ENCODE results near the gene RTL5. TPM values are rescaled to one million over a fixed set of nuclear protein-coding genes. Genes with fewer than 3 reads are reported as not detected.
"Not testable (repeated sequence)": the region's sequence is repeated elsewhere in the genome, so short reads cannot be mapped to it uniquely, and the experiment has no call there.

RTL5 gene
- total RNA-seq (2014; rRNA removed; shearing (Covaris generic)) = 2.0 and 2.3 TPM in 2 replicates

DNA sequence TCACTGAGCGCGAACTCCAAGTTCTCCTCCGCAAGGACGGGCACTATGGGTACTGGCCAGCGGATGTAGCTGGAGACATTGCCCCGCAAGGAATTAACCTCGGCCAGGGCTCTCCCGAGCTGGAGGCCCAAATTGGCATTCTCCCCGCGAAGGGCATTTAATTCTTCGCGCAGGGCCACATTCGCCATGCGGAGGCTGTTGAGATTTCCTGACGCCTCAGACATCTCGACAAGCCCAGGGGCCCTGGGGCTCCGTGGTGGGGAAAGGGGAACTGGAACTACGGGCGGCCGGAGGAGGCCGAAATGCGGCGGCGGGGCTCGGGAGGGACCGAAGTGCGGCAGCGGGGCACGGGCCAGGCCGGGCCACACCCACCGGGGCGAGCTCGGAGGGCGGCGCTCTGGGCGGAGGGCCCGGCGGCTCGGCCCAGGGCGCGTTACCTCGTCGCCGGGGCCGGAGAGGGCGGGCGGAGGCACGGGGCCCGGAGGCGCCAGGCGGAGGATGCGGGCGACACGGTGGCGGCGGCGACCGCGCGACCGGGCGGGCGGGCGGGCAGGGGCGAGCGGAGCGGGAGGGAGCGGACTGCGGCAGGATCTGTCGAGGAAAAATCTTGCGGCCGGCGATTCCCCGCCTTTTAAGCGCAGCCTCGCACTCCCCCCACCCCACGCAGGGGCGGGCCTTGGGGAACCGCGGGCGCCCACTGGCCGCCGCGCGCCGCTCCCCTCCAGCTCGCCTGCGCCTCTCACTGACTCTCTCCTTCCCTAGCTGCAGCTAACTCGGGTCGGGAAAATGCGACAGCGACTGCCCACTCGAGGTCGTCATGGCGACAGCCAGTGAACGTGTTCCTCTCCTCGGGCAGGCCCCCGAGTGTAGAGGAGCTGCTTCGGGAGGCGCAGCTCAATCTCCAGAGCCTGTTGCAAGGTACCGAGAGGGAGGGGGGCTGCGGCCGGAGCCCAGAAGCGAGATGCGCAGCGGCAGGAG lies at the start of gene RTL5:
Gene RTL5 (minus strand): TSS at position 599 of the 978 bp plus-strand sequence.
- in situ Hi-C loops (cut with HindIII; ENCODE audit: low sequenced_read_pairs) = no loop called here
- peak; percentile 96 for DNase-seq (ENCODE audit: low spot score)

DNA sequence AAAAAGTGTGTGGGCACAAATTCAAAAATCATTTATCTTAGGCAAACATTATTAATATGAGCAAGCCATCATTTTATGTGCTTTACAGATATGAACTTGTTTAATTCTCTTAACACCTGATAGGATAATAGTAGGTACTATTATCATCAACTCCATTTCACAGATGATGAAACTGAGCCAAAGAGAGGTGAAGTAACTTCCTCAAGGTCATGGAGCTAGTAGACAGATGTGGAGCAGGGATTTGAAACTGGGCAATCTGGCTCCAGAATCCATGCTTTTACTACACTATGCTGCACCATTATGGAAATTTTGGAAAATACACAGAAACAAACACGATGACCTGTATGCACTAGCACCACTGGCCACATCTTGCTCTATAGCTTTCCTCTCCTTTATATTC lies 48.8 kb upstream of the RTL5 start:
- in situ Hi-C loops (cut with HindIII; ENCODE audit: low sequenced_read_pairs) = no loop called here
- no peak for DNase-seq (ENCODE audit: low spot score)

DNA sequence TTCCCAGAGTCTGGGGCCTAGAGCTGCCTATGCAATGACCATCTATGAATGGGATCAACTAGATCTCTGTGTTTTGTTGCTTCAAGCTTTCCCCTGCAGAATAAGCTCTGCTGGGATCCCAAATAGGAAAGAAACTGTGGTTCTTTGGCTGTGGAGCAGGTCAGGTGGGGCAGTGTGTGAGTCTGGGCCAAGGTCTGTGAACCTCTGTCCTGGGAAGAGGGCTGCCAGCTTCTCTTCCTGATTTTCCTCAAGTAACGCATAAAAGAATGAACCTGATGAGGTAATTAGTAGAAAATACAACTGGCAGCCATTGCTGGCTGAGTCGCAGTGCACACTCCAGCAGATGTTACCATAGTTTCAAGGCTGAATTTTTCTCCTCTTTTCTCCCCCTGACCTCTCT lies 45.3 kb upstream of the RTL5 start:
- no peak for DNase-seq (ENCODE audit: low spot score)
- in situ Hi-C loops (cut with HindIII; ENCODE audit: low sequenced_read_pairs) = no loop called here

DNA sequence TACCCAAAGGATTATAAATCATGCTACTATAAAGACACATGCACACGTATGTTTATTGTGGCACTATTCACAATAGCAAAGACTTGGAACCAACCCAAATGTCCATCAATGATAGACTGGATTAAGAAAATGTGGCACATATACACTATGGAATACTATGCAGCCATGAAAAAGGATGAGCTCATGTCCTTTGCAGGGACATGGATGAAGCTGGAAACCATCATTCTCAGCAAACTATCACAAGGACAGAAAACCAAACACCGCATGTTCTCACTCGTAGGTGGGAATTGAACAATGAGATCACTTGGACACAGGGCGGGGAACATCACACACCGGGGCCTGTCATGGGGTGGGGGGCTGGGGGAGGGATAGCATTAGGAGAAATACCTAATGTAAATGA lies 44.6 kb upstream of the RTL5 start:
- in situ Hi-C loops (cut with HindIII; ENCODE audit: low sequenced_read_pairs); DNase-seq (ENCODE audit: low spot score): not testable (repeated sequence)

DNA sequence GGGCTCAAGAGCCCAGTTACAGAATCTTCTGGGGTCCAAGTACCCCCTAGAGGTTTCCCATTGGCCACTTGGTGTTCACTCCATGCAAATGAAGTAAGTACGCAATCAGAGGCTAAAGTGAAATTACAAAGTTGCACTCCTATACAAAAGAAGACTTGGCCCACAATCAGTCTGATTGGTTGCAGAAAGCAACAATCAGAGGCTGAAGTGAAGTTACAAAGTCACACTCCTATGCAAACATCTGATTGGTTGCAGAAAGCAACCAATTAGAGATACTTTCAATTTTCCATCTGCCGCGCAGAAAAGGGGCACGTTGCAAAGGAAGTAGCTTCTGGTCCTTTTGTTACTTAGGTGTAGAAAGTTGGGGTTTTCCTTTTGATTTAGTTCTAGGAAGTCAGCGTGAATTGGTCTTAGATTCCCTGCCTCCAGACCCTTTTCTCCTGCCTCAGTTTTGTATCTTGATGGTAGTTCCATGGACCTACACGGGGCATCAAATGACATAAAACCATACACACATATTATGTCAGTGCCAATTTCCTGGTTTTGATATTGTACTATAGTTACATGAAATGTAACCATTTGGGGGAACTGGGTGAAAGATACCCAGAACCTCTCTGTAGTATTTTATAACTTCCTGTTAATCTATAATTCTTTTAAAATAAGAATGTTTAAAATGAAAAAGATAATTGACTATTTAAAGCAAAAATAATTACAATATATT lies 37.5 kb upstream of the RTL5 start:
- in situ Hi-C loops (cut with HindIII; ENCODE audit: low sequenced_read_pairs) = no loop called here
- DNase-seq (ENCODE audit: low spot score) = no peak

DNA sequence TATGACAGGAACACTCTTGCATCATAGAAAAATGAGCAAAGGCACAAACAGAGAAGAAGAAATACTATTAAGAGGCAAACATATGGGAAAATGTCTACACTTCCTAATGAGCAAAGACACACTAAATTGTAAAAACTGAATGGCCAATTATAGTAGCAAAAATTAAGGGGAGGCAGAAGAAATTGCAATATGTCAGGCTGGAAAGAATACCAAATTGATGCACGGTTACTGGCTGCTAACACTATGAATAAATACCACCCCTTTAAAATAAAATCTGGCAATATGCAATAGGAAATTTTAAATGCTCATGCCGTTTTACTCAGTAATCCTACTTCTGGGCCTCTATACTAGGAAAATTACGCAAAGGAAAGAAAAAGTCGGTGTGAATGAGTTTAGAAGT lies 33.8 kb upstream of the RTL5 start:
- no peak for DNase-seq (ENCODE audit: low spot score)
- in situ Hi-C loops (cut with HindIII; ENCODE audit: low sequenced_read_pairs) = no loop called here

DNA sequence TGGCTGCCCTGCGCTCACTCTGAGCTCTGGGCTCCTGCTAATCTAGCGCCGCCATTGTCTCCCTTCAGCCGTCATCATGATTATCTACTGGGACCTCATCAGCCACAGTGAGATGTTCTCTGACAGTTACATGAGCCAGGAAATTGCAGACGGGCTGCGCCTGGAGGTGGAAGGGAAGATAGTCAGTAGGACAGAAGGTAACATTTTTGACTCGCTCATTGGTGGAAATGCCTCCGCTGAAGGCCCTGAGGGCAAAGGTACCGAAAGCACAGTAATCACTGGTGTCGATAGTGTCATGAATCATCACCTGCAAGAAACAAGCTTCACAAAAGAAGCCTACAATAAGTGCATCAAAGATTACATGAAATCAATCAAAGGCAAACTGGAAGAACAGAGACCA lies 28.1 kb upstream of the RTL5 start:
- in situ Hi-C loops (cut with HindIII; ENCODE audit: low sequenced_read_pairs) = no loop called here
- no peak for DNase-seq (ENCODE audit: low spot score)

DNA sequence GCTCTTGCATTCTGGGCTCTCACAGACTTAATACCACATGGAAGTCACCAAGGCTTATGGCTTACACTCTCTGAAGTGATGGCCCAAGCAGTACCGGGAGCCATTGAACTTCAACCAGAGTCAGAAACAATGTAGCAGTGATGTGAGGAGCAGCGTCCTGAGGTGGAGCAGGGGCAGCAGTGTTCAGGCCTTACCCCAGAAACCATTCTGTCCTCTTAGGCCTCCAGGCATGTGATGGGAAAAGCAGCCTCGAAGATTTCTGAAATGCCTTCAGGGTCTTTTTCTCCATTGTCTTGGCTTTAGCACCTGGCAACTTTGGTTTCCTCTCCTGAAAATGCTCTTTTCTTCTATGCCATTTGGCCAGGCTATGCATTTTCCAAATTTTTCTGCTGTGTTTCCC lies 27.1 kb upstream of the RTL5 start:
- in situ Hi-C loops (cut with HindIII; ENCODE audit: low sequenced_read_pairs) = no loop called here
- DNase-seq (ENCODE audit: low spot score) = no peak

DNA sequence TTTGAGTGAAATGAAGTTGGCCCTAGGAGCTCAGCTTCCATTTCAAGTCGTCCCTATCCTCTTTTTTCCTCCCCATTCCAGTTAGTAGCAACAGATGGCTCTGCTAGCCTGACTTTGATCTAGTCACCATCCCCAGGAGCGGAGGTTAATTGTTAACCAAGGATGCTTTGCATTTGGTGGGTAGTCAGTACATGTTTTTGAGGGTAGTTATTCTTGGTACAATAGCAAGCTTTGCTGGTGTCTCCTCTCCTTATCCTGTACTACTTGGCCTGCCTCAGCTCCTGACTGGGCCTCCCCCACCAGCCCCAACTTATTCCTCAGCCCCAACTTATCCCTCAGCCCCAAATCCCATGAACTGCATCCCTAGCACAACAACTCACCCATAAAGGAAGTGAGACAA lies 14.8 kb upstream of the RTL5 start:
- in situ Hi-C loops (cut with HindIII; ENCODE audit: low sequenced_read_pairs) = no loop called here
- DNase-seq (ENCODE audit: low spot score) = no peak

DNA sequence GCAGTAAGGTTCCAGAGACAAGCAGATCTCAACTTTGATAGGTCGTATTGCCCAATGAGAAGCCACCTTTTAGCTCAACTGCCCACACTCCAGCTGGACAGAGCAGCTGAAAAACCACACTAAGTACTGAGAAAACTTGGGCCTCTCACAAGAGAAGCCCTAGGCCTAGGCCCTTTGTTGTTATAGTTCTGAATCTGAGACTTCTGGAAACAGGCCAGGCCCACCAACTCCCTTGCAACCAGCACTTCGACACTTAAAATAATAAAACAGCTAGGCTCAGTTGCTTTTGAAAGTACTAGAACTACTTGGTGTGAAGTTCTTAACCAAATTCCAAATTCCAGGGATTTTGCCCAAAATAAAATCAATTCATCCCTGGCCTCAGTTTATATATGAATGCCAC lies 13.5 kb upstream of the RTL5 start:
- in situ Hi-C loops (cut with HindIII; ENCODE audit: low sequenced_read_pairs) = no loop called here

DNA sequence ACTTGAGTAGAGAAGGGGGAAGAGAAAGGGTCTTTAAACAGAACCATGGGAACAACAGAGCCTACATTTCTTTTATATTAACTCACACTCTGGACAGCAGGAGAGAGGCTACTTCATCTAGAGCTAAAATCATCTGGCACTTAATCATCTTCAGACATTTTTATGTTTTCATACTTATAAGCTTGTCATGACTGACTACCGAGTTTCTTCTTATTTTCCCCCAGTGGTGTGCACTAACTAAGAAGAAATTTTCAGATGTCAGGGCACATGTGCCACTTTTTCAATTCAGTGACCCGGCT lies 11.8 kb upstream of the RTL5 start:
- DNase-seq (ENCODE audit: low spot score) = no peak
- in situ Hi-C loops (cut with HindIII; ENCODE audit: low sequenced_read_pairs) = no loop called here

More for the DNA sequence above, 13.5 kb upstream of the RTL5 start:
- no peak for DNase-seq (ENCODE audit: low spot score)

DNA sequence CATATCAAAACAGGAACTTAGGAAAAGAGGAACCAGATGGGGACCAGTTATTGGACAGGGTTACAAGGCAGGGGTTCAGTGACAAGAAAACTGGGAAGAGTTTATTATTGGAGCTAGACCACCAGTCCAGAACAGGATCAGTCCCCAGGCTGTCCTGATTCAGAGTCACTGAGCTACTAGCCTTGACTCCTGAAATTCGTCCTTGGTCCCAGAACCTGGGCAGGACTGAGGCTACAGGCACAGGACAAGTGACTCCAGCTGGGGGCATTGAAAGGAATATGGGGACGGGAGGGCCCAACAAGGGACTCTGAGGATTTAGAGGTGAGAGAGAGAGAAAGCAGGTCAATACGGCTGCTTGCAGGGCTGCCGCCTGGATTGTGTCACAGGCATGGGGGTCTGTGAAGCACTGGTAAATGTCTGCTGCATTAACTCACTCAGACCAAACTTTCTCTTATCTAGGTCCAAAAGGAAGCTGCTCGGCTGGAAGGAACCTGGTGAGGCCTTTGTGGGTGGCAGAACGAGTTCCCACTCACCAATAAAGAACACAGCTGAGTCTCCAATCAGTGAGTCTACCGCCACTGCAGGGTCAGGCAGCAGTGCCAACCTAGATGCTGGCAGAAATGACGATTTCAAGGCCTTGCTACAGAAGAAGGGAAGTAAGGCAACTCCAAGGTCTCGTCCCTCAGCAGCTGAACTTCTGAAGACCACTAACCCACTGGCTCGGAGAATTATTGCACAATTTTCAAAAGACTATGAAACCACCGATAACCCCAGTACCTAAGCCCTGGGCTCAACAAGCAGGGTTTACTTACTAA lies 11.3 kb upstream of the RTL5 start:
- DNase-seq (ENCODE audit: low spot score) = peak; percentile 25
- in situ Hi-C loops (cut with HindIII; ENCODE audit: low sequenced_read_pairs) = no loop called here

DNA sequence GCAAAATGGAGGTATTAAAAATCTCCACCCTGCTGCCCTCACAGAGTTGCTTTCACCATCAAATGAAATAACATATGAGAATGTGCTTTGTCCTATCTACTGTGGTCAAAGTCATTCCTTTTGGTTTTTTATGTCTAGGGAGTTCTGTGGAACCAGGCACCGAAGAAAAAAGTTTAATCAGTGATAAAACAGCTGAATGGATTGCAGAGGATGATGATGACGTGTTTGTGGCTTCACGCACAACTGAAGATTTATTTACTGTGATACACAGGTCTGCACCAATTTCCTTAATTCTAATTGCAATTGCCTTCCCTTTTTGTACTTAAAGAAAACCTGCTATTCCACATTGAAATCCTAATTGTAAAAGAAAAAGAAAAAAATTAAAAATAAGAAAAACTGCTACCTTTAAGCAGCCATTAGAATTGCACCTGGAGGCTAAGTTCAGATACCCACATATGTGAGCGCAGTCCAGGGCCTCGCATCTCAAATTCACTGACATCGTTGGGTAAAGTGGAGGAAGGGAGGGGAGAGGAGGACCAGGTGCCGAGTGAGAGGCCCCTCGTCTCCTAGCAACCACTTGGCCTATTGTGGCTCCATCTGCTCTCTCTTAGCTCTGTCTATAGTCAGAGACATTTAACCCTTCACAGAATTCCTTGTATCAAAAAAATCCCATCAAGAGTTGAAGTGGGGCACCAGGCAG lies 10.5 kb upstream of the RTL5 start:
- peak; percentile 94 for DNase-seq (ENCODE audit: low spot score)
- in situ Hi-C loops (cut with HindIII; ENCODE audit: low sequenced_read_pairs) = no loop called here

DNA sequence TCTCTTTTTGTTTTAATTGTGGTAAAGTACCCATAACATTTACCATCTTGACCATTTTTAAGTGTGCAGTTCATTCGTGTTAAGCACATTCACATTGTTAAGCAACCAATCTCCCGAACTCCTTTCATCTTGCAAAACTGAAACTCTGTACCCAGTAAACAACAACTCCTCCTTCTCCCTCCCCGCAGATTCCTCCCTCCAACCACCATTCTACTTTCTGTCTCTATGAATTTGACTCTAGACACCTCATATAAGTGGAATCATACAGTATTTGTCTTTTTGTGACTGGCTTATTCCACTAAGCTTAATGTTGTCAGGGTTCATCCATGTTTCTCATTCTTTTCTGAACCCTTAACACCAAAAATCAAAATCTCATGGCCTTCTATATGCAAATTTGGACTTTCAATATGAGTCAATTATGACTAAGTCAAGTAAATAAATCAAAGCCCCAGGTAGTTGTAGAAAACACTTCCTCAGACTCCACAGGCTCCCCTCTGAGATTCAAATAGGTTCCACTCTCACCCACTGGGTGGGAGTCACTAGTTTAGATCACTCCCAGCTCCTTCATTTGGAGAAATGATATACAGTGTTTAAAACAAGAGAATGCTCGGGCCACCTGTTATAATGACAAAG lies 9.8 kb upstream of the RTL5 start:
- DNase-seq (ENCODE audit: low spot score) = no peak
- in situ Hi-C loops (cut with HindIII; ENCODE audit: low sequenced_read_pairs) = no loop called here

DNA sequence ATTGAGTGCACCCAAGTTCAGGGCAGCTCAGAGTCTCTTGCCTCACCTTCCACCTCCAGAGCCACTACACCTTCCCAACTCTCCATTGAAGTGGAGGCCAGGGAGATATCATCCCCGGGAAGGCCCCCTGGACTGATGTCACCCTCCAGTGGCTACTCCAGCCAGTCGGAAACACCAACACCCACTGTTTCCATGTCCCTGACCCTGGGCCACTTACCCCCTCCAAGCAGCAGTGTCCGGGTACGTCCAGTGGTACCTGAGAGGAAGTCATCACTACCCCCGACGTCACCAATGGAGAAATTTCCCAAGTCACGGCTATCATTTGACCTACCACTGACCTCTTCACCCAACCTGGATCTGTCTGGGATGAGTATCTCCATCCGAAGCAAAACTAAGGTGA lies 7.8 kb upstream of the RTL5 start:
- in situ Hi-C loops (cut with HindIII; ENCODE audit: low sequenced_read_pairs) = no loop called here
- DNase-seq (ENCODE audit: low spot score) = no peak

DNA sequence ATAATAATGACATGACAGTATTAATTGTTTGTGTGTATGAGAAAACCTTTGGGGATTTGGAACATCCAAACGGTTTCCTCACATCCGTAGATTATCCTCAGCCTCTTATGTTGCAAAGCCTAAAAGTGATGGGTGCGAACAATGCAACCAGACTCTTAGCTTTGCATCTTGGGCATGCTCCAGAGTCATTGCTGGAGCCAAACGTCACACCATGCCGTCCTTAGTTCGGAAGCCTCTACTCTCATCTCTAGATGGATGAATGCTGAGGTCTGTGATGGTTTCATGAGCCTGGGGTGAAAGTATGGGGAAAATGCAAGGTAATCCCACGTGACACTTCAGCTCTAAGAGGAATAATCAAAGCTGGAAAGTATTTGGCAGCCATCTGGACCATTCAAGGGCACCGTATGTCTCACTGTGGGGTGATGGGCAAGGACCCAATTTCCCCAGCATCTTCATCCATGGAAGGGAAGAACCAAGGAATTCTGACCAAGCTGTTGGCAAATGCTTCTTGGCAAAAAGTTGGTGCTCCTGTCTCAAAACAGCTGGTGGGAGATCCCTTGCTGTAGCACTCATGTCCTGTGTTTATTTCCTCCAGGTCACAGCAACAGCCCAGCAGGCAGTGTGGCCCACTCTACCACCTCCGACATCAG lies 6.3 kb upstream of the RTL5 start:
- in situ Hi-C loops (cut with HindIII; ENCODE audit: low sequenced_read_pairs) = no loop called here
- DNase-seq (ENCODE audit: low spot score) = peak; percentile 81

DNA sequence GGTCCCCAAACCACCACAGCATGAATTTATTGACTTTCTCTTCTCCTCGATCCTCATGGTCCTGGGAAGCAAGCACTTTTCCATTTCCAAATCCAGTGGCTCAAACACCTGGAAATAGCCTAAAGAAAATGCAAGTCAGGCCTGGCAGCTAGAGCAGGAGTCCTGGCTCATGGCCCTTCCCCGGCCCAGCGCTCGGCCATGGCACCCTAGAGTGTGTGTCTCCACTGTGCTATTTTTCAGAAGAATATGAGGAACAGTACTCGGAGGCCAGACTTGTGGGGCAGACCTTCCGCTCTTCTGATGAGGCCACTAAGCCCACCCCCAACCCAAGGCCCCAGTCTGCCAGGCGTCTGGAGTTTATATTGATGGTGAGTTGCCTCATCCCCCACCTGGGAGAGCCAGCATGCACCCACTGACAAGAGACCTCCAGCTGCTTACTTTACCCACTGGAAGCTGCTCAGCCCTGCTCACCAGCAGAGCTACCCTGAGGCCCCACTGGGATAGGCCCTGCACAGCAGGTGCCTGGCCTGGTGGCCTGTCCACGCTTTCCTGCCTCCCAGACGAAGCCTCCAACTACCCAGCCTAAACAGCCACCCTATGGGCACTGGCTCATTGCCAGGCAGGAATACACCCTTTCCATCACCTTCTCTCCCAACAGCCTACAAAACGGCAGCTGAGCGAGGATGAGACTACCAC lies 2.3 kb upstream of the RTL5 start:
- in situ Hi-C loops (cut with HindIII; ENCODE audit: low sequenced_read_pairs) = no loop called here
- DNase-seq (ENCODE audit: low spot score) = no peak

DNA sequence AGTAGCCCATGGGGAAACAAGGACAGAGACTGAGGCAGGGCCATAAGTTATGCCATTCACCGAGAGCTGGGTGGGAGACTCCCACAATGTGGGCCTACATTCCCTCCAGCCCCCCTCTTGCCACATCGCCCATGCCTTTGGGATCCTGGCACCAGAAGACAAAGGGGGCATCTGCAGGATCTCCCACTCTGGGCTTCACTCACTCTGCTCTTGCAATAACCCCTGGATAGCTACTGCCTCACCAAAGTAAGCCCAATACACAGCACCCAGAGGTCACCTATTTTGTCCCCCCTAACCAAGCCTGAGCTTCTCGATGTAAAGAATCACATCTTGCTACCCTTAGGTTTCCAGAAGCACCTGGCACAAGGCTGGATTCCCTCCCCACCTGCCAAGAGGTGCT lies 741 bp upstream of the RTL5 start:
- in situ Hi-C loops (cut with HindIII; ENCODE audit: low sequenced_read_pairs) = no loop called here
- no peak for DNase-seq (ENCODE audit: low spot score)
